SK-N-SH (cell line): ENCODE data around the gene PLA2G2C. TPM values are rescaled to one million over a fixed set of nuclear protein-coding genes. Genes with fewer than 3 reads are reported as not detected.
A peak's percentile ranks its signal among the peaks of the same experiment; 100 is the strongest.

Source experiments
- CTCF ChIA-PET: fragments of 300-600, 350-600 bp; formaldehyde crosslinking; extraction: SDS; loops from one replicate; lab custom pipeline; 2021; lab: Yijun Ruan, JAX
- POLR2A ChIA-PET: fragments of 350-600 bp; sonication (Branson Sonifier 250); formaldehyde crosslinking; extraction: SDS; loops from one replicate; lab custom pipeline; 2020; ENCODE audit warnings: antibody characterized with exemption, inconsistent platforms; lab: Yijun Ruan, JAX
- DNase-seq: peaks from one replicate; pipeline ENCODE4 v3.0.0; 2012
- H2AFZ ChIP-seq: fragments of 200-600 bp; sonication (generic); 2 replicates; pipeline ENCODE4 v1.8.1; 2016; ENCODE audit warnings: antibody characterized with exemption, mild to moderate bottlenecking, low read depth
- H3F3A ChIP-seq: fragments of 200-600 bp; sonication (generic); replicated peaks from 2 replicates; pipeline ENCODE3; 2016; ENCODE audit warnings: antibody characterized with exemption, mild to moderate bottlenecking; ENCODE audit not compliant: insufficient read depth
- H3K27ac ChIP-seq, 2 experiments: fragments of 200-500 bp in 1 of 2; fragments of 200-600 bp in 1 of 2; sonication (Bioruptor generic) in 1 of 2; sonication (generic), shearing (Covaris generic) in 1 of 2; 2 replicates each; pipeline versions ENCODE4 v1.5.1 to v1.6.1; 2014 to 2016; ENCODE audit warnings: low read depth in 2 of 2, inconsistent platforms in 1 of 2, low read length in 1 of 2, mild to moderate bottlenecking in 1 of 2, mixed read lengths in 1 of 2
- H3K27me3 ChIP-seq: fragments of 200-600 bp; sonication (generic), shearing (Covaris generic); 2 replicates; pipeline ENCODE4 v1.6.1; 2016; ENCODE audit warnings: mixed run types; ENCODE audit not compliant: insufficient read depth
- H3K36me3 ChIP-seq, 2 experiments: fragments of 200-500 bp in 1 of 2; fragments of 200-600 bp in 1 of 2; sonication (Bioruptor generic) in 1 of 2; sonication (generic) in 1 of 2; replicated peaks in 1 of 2; 2 replicates each; pipeline versions ENCODE3 to v1.5.1; 2014 to 2016; ENCODE audit warnings: low read length in 1 of 2, mild to moderate bottlenecking in 1 of 2; ENCODE audit not compliant: insufficient read depth in 2 of 2, control insufficient read depth in 1 of 2
- H3K4me1 ChIP-seq, 2 experiments: fragments of 200-500 bp in 1 of 2; fragments of 200-600 bp in 1 of 2; sonication (Bioruptor generic) in 1 of 2; sonication (generic), shearing (Covaris generic) in 1 of 2; 2 replicates each; pipeline versions ENCODE4 v1.5.1 to v1.6.1; 2014 to 2016; ENCODE audit warnings: low read depth in 1 of 2, low read length in 1 of 2, mixed run types in 1 of 2; ENCODE audit not compliant: insufficient read depth in 2 of 2, control insufficient read depth in 1 of 2
- H3K4me2 ChIP-seq: fragments of 200-600 bp; sonication (generic), shearing (Covaris generic); 2 replicates; pipeline ENCODE4 v1.6.1; 2017; ENCODE audit warnings: mixed run types
- H3K4me3 ChIP-seq, 2 experiments: fragments of 200-500 bp in 1 of 2; fragments of 200-600 bp in 1 of 2; sonication (Bioruptor generic) in 1 of 2; sonication (generic), shearing (Covaris generic) in 1 of 2; 2 replicates each; pipeline versions ENCODE4 v1.5.1 to v1.8.1; 2014 to 2016; ENCODE audit warnings: low read depth in 2 of 2, inconsistent platforms in 1 of 2, low read length in 1 of 2, mild to moderate bottlenecking in 1 of 2, mixed read lengths in 1 of 2, moderate library complexity in 1 of 2
- H3K79me2 ChIP-seq: fragments of 200-600 bp; sonication (generic); 2 replicates; pipeline ENCODE4 v1.8.1; 2017; ENCODE audit warnings: mild to moderate bottlenecking; ENCODE audit not compliant: insufficient read depth
- H3K9ac ChIP-seq: fragments of 200-600 bp; sonication (generic); 2 replicates; pipeline ENCODE4 v1.6.1; 2017; ENCODE audit warnings: mixed run types
- H3K9me2 ChIP-seq: fragments of 200-600 bp; sonication (generic); 2 replicates; pipeline ENCODE4 v1.6.1; 2017; ENCODE audit warnings: mixed run types
- H3K9me3 ChIP-seq: fragments of 200-600 bp; sonication (generic); 2 replicates; pipeline ENCODE4 v1.6.1; 2017; ENCODE audit warnings: mixed run types, mild to moderate bottlenecking, moderate library complexity
- H4K20me1 ChIP-seq: fragments of 200-600 bp; sonication (generic); 2 replicates; pipeline ENCODE4 v1.6.1; 2017; ENCODE audit warnings: mild to moderate bottlenecking, mixed run types; ENCODE audit not compliant: insufficient read depth
- CTCF ChIP-seq: fragments of 200-600 bp; sonication (generic); IDR thresholded peaks from 2 replicates; pipeline ENCODE4 v1.6.1; 2017; ENCODE audit warnings: antibody characterized with exemption, mild to moderate bottlenecking, moderate library complexity
- ELF1 ChIP-seq: IDR thresholded peaks from 2 replicates; pipeline ENCODE4 v1.4.0; 2012
- EZH2phosphoT487 ChIP-seq: fragments of 200-600 bp; sonication (generic); IDR thresholded peaks from 2 replicates; pipeline ENCODE4 v1.6.1; 2017; ENCODE audit warnings: low read depth, mixed run types, mild to moderate bottlenecking, antibody characterized with exemption, moderate library complexity, borderline replicate concordance
- FOXJ3 ChIP-seq: sonication (generic); formaldehyde crosslinking; IDR thresholded peaks from 2 replicates; pipeline ENCODE4 v1.5.1; 2020; ENCODE audit warnings: mild to moderate bottlenecking, missing genetic modification reagents
- GABPA ChIP-seq: IDR thresholded peaks from 2 replicates; pipeline ENCODE4 v1.4.0; 2012; ENCODE audit warnings: low read depth, mild to moderate bottlenecking
- GATA2 ChIP-seq: sonication (generic); formaldehyde crosslinking; IDR thresholded peaks from 2 replicates; pipeline ENCODE4 v1.5.0; 2020; ENCODE audit warnings: mild to moderate bottlenecking, missing genetic modification reagents
- JUND ChIP-seq: IDR thresholded peaks from 2 replicates; pipeline ENCODE4 v1.4.0; 2012
- MAX ChIP-seq: IDR thresholded peaks from 2 replicates; pipeline ENCODE4 v1.4.0; 2012; ENCODE audit warnings: low read depth
- MXI1 ChIP-seq: IDR thresholded peaks from 2 replicates; pipeline ENCODE4 v1.6.1; 2012; ENCODE audit warnings: mild to moderate bottlenecking, low read depth, low read length, improper control_type of control experiment
- NFIC ChIP-seq: IDR thresholded peaks from 2 replicates; pipeline ENCODE4 v1.4.0; 2012; ENCODE audit warnings: borderline replicate concordance
- NRF1 ChIP-seq: IDR thresholded peaks from 2 replicates; pipeline ENCODE4 v1.6.1; 2012; ENCODE audit warnings: low read depth, mild to moderate bottlenecking, low read length
- POLR2AphosphoS5 ChIP-seq: IDR thresholded peaks from 2 replicates; pipeline ENCODE4 v1.6.1; 2012; ENCODE audit warnings: low read depth, low read length
- RAD21 ChIP-seq: IDR thresholded peaks from 2 replicates; pipeline ENCODE4 v1.6.1; 2012; ENCODE audit warnings: mild to moderate bottlenecking, low read length
- RCOR1 ChIP-seq: fragments of 150-350 bp; IDR thresholded peaks from 2 replicates; pipeline ENCODE4 v1.6.1; 2017; ENCODE audit warnings: antibody characterized with exemption, low read length
- RFX5 ChIP-seq: IDR thresholded peaks from 2 replicates; pipeline ENCODE4 v1.6.1; 2012; ENCODE audit warnings: mild to moderate bottlenecking, improper control_type of control experiment, low read length
- SMC3 ChIP-seq: IDR thresholded peaks from 2 replicates; pipeline ENCODE4 v1.6.1; 2012; ENCODE audit warnings: low read depth, low read length, improper control_type of control experiment
- TAF1 ChIP-seq: IDR thresholded peaks from 2 replicates; pipeline ENCODE4 v1.6.1; 2012; ENCODE audit warnings: low read depth, mild to moderate bottlenecking, low read length, moderate library complexity, borderline replicate concordance
- TCF12 ChIP-seq: IDR thresholded peaks from 2 replicates; pipeline ENCODE4 v1.4.0; 2012
- USF2 ChIP-seq: fragments of 150-350 bp; IDR thresholded peaks from 2 replicates; pipeline ENCODE4 v1.6.1; 2017; ENCODE audit warnings: antibody characterized with exemption, low read length, low read depth, borderline replicate concordance
- WGBS: methylation state at CpG from one replicate; pipeline ENCODE4 v1.1.6; 2017; ENCODE audit warnings: low lambda C conversion rate; 5-methylcytosine and 5-hydroxymethylcytosine counted together
- polyA plus RNA-seq, 3 experiments: library from polyadenylated mRNA; depleted of rRNA; stranded (reverse); fragments of >200 nt; gene quantifications; 2 replicates each; pipeline ENCODE4 v1.2.3, GENCODE V29; 2012

PLA2G2C gene
- polyA plus RNA-seq, 1 of the 3 experiments (the other 2 are of a cell fraction): not detected

- H2AFZ ChIP-seq: no peak overlapping the region
- TF ChIP-seq SMC3: no peak
- TF ChIP-seq, all 33 proteins: peak for 0
- H3K4me3 ChIP-seq: no peak overlapping the region
- H3K36me3 ChIP-seq: no peaks in the 10 kb centered on the region
- DNase-seq: no peak
- no peak overlapping the region for H3K27ac ChIP-seq
- ChIA-PET POLR2A (no interaction called here), CTCF (interaction anchor here (0.7 to 16.2 kb wide), 8 partner anchors 18 to 273 kb away, joined by 3 to 286 read pairs (median 10); partner anchors contain the start of gene CAMK2N1)
- H3F3A ChIP-seq: no peaks in the 10 kb centered on the region
- whole genome bisulfite sequencing: 38% methylated on average over 6 of the region's 6 CpGs
- peaks cover 0 to 11% of the 10 kb centered on the region in 2 experiments; a peak in 1 of 4 replicates for H3K4me1 ChIP-seq
- H3K9ac ChIP-seq: no peak overlapping the region
- no peaks in the 10 kb centered on the region for H4K20me1 ChIP-seq
- no peaks in the 10 kb centered on the region for H3K9me3 ChIP-seq
- H3K79me2 ChIP-seq: no peaks in the 10 kb centered on the region
- peaks cover 24% of the 10 kb centered on the region for H3K27me3 ChIP-seq
- no peaks in the 10 kb centered on the region for H3K9me2 ChIP-seq
- H3K4me2 ChIP-seq: no peak overlapping the region
These were observed 29.4 kb upstream of the PLA2G2C start for GRCh38 chr1:20215716-20216115.

- H3K79me2 ChIP-seq: no peaks in the 10 kb centered on the region
- H3K9me2 ChIP-seq: no peaks in the 10 kb centered on the region
- H3K4me3 ChIP-seq: no peak overlapping the region; a peak in 1 of 4 replicates
- DNase-seq: peak; percentile 82
- no peak overlapping the region for H3K27ac ChIP-seq
- H3K4me2 ChIP-seq: peak overlapping the region; percentile 57; the same call in 1 of the 2 replicates
- peaks cover 0 to 11% of the 10 kb centered on the region in 2 experiments; a peak in 1 of 4 replicates for H3K4me1 ChIP-seq
- no peaks in the 10 kb centered on the region for H3K36me3 ChIP-seq
- H3K27me3 ChIP-seq: peaks cover 24% of the 10 kb centered on the region
- no peak overlapping the region; the same call in 1 of the 2 replicates for H2AFZ ChIP-seq
- POLR2A ChIA-PET: no interaction called here
- no peak overlapping the region for H3K9ac ChIP-seq
- H4K20me1 ChIP-seq: no peaks in the 10 kb centered on the region
- TF ChIP-seq CTCF (peak; percentile 84), NFIC (0 out of 2 replicates have a peak, but pooled peaks have one; percentile 28), SMC3 (peak; percentile 65), GABPA (no peak), RAD21 (peak; percentile 82)
- CTCF ChIA-PET: interaction anchor here (0.6 to 16.2 kb wide), 88 partner anchors 9 to 403 kb away, joined by 3 to 286 read pairs (median 5); partner anchors contain the start of gene CAMK2N1
- no peaks in the 10 kb centered on the region for H3K9me3 ChIP-seq
- 3% methylated on average over 12 of the region's 21 CpGs for WGBS
- H3F3A ChIP-seq: no peaks in the 10 kb centered on the region
These were observed 26.5 kb upstream of the PLA2G2C start for GRCh38 chr1:20212685-20213331.

- H3K4me1 ChIP-seq: peaks cover 0 to 11% of the 10 kb centered on the region in 2 experiments; a peak in 1 of 4 replicates
- no peak for DNase-seq
- H3K9me2 ChIP-seq: no peaks in the 10 kb centered on the region
- H3K4me2 ChIP-seq: no peak overlapping the region
- no peak overlapping the region for H2AFZ ChIP-seq
- peaks cover 24% of the 10 kb centered on the region for H3K27me3 ChIP-seq
- WGBS: 49% methylated on average over 11 of the region's 11 CpGs
- CTCF ChIA-PET: interaction anchor here (0.7 to 16.2 kb wide), 63 partner anchors 9 to 404 kb away, joined by 3 to 286 read pairs (median 8); partner anchors contain the start of gene CAMK2N1
- H3K9me3 ChIP-seq: no peaks in the 10 kb centered on the region
- H3K4me3 ChIP-seq: no peak overlapping the region
- no peaks in the 10 kb centered on the region for H4K20me1 ChIP-seq
- POLR2A ChIA-PET: no interaction called here
- no peaks in the 10 kb centered on the region for H3F3A ChIP-seq
- no peaks in the 10 kb centered on the region for H3K36me3 ChIP-seq
- H3K27ac ChIP-seq: no peak overlapping the region
- H3K79me2 ChIP-seq: no peaks in the 10 kb centered on the region
- H3K9ac ChIP-seq: no peak overlapping the region
- TF ChIP-seq USF2: no peak
- no peak for TF ChIP-seq TAF1
- no peak for TF ChIP-seq MXI1
- TF ChIP-seq SMC3: no peak
- no peak for TF ChIP-seq ELF1
- no peak for TF ChIP-seq POLR2AphosphoS5
- TF ChIP-seq JUND: no peak
- no peak for TF ChIP-seq RFX5
- no peak for TF ChIP-seq NFIC
- no peak for TF ChIP-seq NRF1
- TF ChIP-seq RCOR1: no peak
- no peak for TF ChIP-seq TCF12
- no peak for TF ChIP-seq FOXJ3 (CRISPR knock-in tag)
- no peak for TF ChIP-seq RAD21
- no peak for TF ChIP-seq MAX
- TF ChIP-seq EZH2phosphoT487: no peak
- no peak for TF ChIP-seq GATA2 (CRISPR knock-in tag)
These were observed 25.9 kb upstream of the PLA2G2C start for GRCh38 chr1:20212085-20212684.
